Dermis blood vessel endothelial cell (primary cell): ENCODE measurements around the gene ZNF782. TPM values are rescaled to one million over a fixed set of nuclear protein-coding genes. Genes with fewer than 3 reads are reported as not detected.
"Not testable (repeated sequence)": the region's sequence is repeated elsewhere in the genome, so short reads cannot be mapped to it uniquely, and the experiment has no call there.

Source experiments
- DNase-seq: peaks from one replicate; pipeline ENCODE4 v3.0.0; 2010
- total RNA-seq: library from RNA; depleted of rRNA; stranded (reverse); fragments of >200 nt; gene quantifications from 2 replicates; pipeline ENCODE4 v1.2.3, GENCODE V29; 2014

ZNF782 gene
- total RNA-seq, 1 donor from 2014 or later = 2.9 TPM

GRCh38 chr9:96852676-96853075 lies 1.6 kb downstream of the ZNF782 start:
- DNase-seq = no peak

GRCh38 chr9:96844040-96844439 lies 10.3 kb downstream of the ZNF782 start:
- DNase-seq = no peak

DNA sequence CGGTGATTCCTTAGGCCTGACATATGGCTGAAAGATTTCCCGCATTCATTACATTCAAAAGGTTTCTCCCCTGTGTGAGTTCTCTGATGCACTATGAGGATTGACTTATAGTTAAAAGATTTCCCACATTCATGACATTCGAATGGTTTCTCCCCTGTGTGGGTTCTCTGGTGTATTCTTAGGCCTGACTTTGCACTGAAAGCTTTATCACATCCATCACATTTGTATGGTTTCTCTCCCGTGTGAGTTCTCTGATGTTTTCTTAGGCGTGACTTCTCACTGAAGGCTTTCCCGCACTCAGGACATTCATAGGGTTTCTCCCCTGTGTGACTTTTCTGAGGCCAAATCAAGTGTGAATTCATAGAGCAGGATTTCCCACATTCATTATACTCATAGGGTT lies 35.8 kb downstream of the ZNF782 start:
- DNase-seq = peak; percentile 5

GRCh38 chr9:96817973-96818372 lies 36.3 kb downstream of the ZNF782 start:
- DNase-seq = no peak

DNA sequence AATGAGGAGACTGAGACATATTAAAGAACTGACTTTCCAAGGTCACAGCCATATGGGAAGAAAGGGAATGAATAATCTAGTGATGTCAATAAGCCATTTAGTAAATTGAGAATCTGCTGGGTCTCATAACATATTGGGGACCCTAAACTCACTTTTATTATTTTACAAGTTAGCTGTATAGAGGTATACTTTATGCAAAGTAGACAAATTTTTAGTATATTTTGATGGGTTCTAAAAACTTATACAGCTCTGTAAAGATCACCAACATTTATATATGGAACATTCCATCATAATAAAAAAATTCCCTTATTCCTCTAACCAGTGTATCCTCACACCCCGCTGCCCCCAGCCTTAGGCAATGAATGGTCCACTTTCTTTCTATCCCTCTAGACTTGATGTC lies 40.7 kb downstream of the ZNF782 start:
- no peak for DNase-seq

GRCh38 chr9:96798959-96799358 lies 55.4 kb downstream of the ZNF782 start:
- DNase-seq = not testable (repeated sequence)

GRCh38 chr9:96784021-96784420 lies 70.3 kb downstream of the ZNF782 start:
- no peak for DNase-seq

DNA sequence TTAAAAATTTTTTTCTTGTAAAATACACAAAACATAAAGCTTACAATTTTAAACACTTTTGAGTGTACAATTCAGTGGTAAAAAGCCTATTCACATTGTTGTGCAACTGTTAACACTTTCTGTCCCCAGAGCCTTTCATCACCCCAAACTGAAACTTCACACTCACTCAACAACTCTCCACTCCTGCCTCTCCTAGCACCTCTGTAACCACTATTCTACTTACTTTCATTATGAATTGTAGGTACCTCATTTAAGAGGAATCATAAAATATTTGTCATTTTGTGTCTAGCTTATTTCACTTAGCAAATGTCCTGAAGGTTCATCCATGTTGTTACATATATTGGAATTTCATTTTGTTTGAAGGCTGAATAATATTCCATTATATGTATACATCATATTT lies 72.1 kb downstream of the ZNF782 start:
- no peak for DNase-seq

- DNase-seq = no peak
Observed at GRCh38 chr9:96781552-96781951, 72.8 kb downstream of the ZNF782 start.

GRCh38 chr9:96779089-96779488 lies 75.2 kb downstream of the ZNF782 start:
- DNase-seq = no peak

DNA sequence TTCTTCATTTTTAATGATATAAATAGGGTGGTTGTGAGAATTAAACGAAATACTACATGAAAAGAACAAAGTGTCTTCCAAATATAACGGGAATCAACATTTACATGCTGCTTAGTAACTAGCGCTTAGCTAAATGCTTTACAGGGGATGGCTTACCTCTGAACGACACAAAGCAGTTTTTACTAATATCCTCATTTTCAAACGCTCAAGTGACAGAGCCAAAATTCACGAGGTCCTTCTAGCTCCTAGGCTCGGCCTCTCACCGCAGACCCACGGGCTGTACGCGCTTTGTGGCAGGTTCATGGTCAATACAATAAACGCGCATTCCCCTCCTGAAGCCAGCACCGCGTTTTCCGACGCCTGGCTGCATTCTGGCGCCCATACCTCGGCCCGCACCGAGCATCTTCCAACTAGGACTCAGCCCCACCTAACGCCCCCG lies 76.9 kb downstream of the ZNF782 start:
- no peak for DNase-seq

DNA sequence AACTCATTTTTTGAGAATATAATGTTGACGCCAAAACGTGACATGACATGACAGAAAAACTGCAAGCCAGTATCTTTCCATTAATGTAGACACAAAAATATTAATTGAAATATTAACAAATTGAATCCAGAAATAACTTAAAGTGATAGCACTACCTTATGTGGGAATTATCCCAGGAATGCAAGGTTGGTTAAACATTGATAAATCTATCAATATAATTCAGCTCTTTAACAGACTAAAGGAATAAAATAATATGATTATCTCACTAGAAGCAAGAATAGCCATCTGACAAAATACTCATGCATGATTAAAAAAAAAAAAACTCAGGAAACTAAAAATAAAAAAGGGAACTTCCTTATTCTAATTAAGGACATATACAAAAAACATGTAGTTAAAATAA lies 83.2 kb downstream of the ZNF782 start:
- DNase-seq = no peak

DNA sequence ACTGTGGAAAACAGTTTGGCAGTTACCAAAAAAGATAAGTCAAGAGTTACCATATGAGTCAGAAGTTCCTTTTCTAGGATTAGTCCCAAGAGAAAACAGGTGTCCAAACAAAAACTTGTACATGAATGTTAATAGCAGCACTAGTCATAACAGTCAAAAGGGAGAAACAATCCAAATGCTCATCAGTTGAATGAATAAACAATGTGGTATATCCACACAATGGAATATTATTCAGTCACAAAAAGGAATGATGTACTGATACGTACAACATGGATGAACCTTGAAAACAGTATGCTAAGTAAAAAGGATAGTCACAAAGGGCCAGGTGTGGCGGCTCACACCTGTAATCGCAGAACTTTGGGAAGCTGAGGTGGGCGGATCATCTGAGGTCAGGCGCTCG lies 84.3 kb downstream of the ZNF782 start:
- no peak for DNase-seq

Other genes with a start within 250 kb of the ZNF782 start
- gene CDC14B, start 234.7 kb downstream of the ZNF782 start, total RNA-seq = 7.0 and 9.5 TPM in 2 replicates
- gene PRXL2C, start 199.2 kb downstream of the ZNF782 start, total RNA-seq = 18.0 and 22.5 TPM in 2 replicates
- 17.5 and 29.4 TPM in 2 replicates for gene ZNF510, start 76.4 kb downstream of the ZNF782 start, total RNA-seq
- gene NUTM2G, start 74.3 kb upstream of the ZNF782 start, total RNA-seq = not detected in 2 replicates
- under 0.01 and 2.1 TPM in 2 replicates for gene CTSV, start 184.6 kb upstream of the ZNF782 start, total RNA-seq